ENCODE data around the gene SCGB3A1.

Gene SCGB3A1

DNA sequence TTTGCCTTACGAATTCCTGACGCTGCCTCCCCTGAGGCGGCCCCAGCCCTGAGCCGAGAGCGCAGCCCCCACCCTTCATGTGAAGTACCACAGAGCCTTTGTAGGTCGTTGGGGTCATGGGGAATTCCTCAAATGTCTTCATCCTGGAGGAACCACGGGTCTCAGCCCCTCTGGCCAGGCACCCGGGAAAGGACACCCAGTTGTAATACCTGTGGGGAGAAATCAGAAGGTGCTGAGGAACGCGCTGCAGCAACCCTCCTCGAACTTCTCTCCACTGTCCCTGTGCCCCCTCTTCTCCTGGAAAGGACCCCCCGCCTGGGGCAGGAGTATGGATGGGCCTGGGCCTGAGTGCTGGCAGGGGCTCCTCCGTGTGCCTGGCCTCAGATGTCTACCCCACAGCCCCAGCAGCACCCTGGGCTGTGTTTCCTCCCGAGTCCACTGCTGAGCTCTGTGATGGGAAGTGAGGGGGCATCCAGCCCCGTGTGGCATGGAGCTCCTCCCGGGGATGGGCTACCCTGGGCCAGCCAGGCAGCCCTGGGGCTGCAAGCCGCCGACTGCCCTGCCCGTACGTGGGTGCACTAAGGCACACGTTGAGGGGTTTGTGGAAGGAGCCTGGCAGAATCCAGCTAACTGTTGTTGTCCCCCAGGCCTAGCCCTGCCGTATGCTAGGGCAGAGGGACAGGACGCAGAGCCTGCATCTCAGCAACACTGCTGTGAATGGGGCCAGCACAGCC lies 18.7 kb upstream of the SCGB3A1 start:
- H3K36me3 ChIP-seq (ENCODE audit: control insufficient read depth in 1 of 2, insufficient read depth in 2 of 2, low read length in 2 of 2): no peaks in the 10 kb centered on the region
- no peaks in the 10 kb centered on the region for H3K4me1 ChIP-seq (ENCODE audit: control insufficient read depth in 1 of 2, insufficient read depth in 2 of 2, low read length in 2 of 2)
- H3K27me3 ChIP-seq (ENCODE audit: low read depth, low read length): no peaks in the 10 kb centered on the region
- no peak overlapping the region for H3K4me3 ChIP-seq (ENCODE audit: low read depth in 1 of 2, low read length in 2 of 2)
- H3K27ac ChIP-seq (ENCODE audit: low read length): no peak overlapping the region
- H3K9me3 ChIP-seq (ENCODE audit: control insufficient read depth in 1 of 2, low read length in 2 of 2): no peaks in the 10 kb centered on the region

DNA sequence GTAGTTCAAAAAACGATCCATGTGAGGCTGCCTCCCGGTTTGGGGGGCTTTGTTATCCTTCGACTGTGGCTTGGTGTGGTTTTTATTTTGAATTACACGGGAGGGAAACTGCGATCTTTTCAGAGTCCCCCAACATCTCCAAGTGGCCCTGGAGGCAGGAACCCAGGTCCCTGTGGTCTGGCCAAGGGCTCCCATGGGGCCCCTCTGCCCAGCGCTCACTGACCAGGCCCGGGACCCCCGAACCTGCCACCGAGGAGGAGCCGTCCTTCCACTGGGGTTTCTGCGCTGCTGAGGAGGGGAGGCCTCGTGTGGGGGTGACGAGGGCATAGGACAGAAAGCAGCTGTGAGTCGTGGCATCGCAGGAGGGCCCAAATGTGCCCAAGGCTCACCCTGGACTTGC lies 18.1 kb upstream of the SCGB3A1 start:
- H3K4me3 ChIP-seq (ENCODE audit: low read depth in 1 of 2, low read length in 2 of 2): no peak overlapping the region
- no peaks in the 10 kb centered on the region for H3K4me1 ChIP-seq (ENCODE audit: control insufficient read depth in 1 of 2, insufficient read depth in 2 of 2, low read length in 2 of 2)
- no peaks in the 10 kb centered on the region for H3K36me3 ChIP-seq (ENCODE audit: control insufficient read depth in 1 of 2, insufficient read depth in 2 of 2, low read length in 2 of 2)
- H3K27me3 ChIP-seq (ENCODE audit: low read depth, low read length): no peaks in the 10 kb centered on the region
- H3K27ac ChIP-seq (ENCODE audit: low read length): no peak overlapping the region
- no peaks in the 10 kb centered on the region for H3K9me3 ChIP-seq (ENCODE audit: control insufficient read depth in 1 of 2, low read length in 2 of 2)

DNA sequence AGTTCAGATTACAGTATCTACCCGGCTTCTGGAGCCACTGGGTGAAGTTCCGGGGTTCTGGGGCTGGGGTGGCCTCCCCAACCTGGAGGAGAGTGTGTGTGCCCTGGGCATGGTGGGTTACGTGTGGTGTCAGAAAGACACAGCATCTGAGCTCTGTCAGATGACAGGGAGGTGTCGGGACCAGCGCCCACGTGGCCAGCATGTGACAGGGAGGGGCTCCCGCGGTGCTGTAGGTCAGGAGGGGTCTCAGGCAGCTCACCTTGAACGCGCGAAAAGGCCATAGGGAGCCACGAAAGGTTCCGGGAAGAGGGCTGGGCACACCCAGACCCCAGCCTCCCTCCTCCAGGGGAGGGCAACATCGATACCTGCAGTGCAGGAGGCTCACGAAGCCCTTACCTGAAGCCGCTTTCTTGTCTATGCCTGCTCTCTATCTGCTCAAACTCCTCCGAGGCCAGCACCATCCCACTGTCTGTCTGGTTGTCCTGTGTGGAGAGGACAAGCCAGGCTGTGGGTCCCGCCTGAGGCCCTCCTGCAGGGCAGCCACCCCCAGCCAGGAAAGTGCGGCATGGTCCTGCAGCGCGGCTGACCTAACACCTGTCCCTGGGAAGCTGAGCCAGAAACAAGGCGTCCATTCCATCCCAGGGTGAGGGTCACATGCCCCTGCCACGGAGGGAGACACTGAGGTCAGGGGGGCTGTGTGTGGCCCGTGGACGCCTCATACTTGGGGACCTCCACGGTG lies 17.4 kb upstream of the SCGB3A1 start:
- no peaks in the 10 kb centered on the region for H3K36me3 ChIP-seq (ENCODE audit: control insufficient read depth in 1 of 2, insufficient read depth in 2 of 2, low read length in 2 of 2)
- no peak overlapping the region for H3K27ac ChIP-seq (ENCODE audit: low read length)
- no peaks in the 10 kb centered on the region for H3K27me3 ChIP-seq (ENCODE audit: low read depth, low read length)
- no peaks in the 10 kb centered on the region for H3K4me1 ChIP-seq (ENCODE audit: control insufficient read depth in 1 of 2, insufficient read depth in 2 of 2, low read length in 2 of 2)
- H3K4me3 ChIP-seq (ENCODE audit: low read depth in 1 of 2, low read length in 2 of 2): no peak overlapping the region
- no peaks in the 10 kb centered on the region for H3K9me3 ChIP-seq (ENCODE audit: control insufficient read depth in 1 of 2, low read length in 2 of 2)

DNA sequence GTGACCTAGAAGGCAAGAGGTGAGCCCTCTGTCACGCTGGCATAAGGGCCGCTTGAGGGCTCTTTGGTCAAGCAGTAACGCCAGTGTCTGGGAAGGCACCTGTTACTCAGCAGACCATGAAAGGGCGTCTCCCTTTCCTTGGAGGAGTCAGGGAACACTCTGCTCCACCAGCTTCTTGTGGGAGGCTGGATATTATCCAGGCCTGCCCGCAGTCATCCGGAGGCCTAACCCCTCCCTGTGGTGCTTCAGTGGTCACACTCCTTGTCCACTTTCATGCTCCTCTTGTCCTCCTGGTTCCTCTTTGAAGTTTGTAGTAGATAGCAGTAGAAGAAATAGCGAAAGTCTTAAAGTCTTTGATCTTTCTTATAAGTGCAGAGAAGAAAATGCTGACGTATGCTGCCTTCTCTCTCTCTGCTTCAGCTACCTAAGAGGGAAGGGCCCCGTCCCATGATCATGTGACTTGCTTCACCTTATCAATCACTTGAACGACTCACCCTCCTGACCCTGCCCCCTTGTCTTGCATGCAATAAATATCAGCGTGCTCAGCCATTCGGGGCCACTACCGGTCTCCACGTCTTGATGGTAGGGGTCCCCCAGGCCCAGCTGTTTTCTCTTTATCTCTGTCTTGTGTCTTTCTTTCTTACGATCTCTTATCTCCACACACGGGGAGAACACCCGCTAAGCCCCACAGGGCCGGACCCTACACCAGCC lies 16.7 kb upstream of the SCGB3A1 start:
- H3K27me3 ChIP-seq (ENCODE audit: low read depth, low read length): no peaks in the 10 kb centered on the region
- no peaks in the 10 kb centered on the region for H3K36me3 ChIP-seq (ENCODE audit: control insufficient read depth in 1 of 2, insufficient read depth in 2 of 2, low read length in 2 of 2)
- H3K4me1 ChIP-seq (ENCODE audit: control insufficient read depth in 1 of 2, insufficient read depth in 2 of 2, low read length in 2 of 2): no peaks in the 10 kb centered on the region
- H3K4me3 ChIP-seq (ENCODE audit: low read depth in 1 of 2, low read length in 2 of 2): no peak overlapping the region
- no peak overlapping the region for H3K27ac ChIP-seq (ENCODE audit: low read length)
- H3K9me3 ChIP-seq (ENCODE audit: control insufficient read depth in 1 of 2, low read length in 2 of 2): no peaks in the 10 kb centered on the region

DNA sequence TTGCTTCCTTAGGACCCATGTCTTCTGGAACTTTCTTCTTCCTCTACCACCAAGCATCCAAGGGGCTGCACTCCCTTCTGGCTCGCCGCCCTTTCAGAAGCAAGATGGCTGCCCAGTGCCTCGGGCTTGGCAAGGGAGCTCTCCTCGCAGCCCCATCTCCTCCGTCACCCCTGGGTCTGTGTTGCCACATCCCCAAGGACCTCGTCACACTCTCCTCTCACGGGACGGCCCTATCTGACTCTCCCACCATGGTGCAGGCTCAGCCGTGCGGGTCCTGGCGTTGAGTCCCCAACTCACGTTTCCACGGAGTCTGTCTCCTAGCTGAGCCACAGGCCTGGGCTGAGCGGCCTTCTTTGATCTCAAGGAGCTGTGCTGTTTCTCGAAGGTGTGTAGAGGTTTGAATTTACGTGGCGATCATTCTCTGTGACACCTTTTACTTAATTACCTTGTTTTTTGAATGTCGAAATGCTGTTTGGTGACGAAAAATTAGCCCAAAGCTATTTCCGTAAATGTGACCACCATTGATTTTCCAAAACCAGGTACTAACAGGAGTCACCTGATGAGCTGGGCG lies 15.0 kb upstream of the SCGB3A1 start:
- no peaks in the 10 kb centered on the region for H3K4me1 ChIP-seq (ENCODE audit: control insufficient read depth in 1 of 2, insufficient read depth in 2 of 2, low read length in 2 of 2)
- no peaks in the 10 kb centered on the region for H3K9me3 ChIP-seq (ENCODE audit: control insufficient read depth in 1 of 2, low read length in 2 of 2)
- no peaks in the 10 kb centered on the region for H3K36me3 ChIP-seq (ENCODE audit: control insufficient read depth in 1 of 2, insufficient read depth in 2 of 2, low read length in 2 of 2)
- no peaks in the 10 kb centered on the region for H3K27me3 ChIP-seq (ENCODE audit: low read depth, low read length)
- H3K27ac ChIP-seq (ENCODE audit: low read length): no peak overlapping the region
- H3K4me3 ChIP-seq (ENCODE audit: low read depth in 1 of 2, low read length in 2 of 2): no peak overlapping the region

DNA sequence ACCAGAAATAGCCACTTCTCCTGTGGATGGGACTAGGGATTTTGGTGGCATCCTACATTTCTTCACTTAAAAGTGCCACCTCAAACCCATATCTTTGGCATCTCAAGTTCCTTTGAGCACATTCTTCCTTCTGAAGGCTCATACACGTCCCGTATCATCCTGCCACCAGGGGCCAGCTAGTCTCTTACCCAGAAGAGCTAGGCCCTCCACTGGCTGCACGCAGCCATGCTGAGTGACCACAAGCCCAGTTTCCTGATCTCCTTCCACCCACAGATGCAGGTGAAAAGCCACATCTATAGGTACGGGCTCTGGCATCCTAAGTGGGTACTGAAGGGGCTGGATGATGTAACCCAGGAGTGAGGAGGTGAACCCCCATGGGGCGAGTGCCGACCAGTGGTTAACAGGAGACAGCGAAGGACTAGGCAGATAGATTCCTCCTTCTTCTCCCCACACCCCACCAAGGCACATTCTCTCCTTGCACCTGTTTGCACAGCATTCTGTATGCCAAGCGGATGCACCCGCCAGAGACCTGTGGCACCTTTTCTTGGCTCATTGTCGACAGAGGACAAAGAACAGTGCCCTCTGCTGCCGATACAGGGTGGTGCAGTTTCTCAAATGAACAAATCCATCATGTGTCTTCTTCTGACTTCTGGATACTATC lies 14.4 kb upstream of the SCGB3A1 start:
- Histone ChIP-seq H3K27ac (ENCODE audit: low read length) (no peak overlapping the region), H3K27me3 (ENCODE audit: low read depth, low read length) (no peaks in the 10 kb centered on the region), H3K4me1 (ENCODE audit: control insufficient read depth in 1 of 2, insufficient read depth in 2 of 2, low read length in 2 of 2) (no peaks in the 10 kb centered on the region), H3K36me3 (ENCODE audit: control insufficient read depth in 1 of 2, insufficient read depth in 2 of 2, low read length in 2 of 2) (no peaks in the 10 kb centered on the region), H3K4me3 (ENCODE audit: low read depth in 1 of 2, low read length in 2 of 2) (no peak overlapping the region), H3K9me3 (ENCODE audit: control insufficient read depth in 1 of 2, low read length in 2 of 2) (no peaks in the 10 kb centered on the region)

DNA sequence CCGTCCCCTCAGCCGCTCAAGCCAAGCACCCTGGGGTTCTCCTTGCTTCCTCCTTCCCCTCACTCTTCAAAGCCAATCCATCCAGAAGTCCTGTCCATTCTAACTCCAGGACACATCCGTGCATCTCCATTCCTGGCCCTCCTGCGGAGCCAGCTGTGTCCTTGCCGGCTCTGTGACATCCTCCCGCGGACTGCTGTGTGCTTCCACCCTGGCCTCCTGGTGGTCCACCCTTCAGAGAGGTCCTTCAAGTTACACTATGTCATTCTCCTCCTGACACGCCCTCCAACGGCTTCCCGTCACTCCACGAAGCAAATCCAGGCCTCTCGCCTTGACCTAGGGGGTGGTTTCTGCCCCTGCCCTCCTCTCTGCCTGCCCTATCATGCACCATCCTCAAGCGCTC lies 13.0 kb upstream of the SCGB3A1 start:
- H3K27ac ChIP-seq (ENCODE audit: low read length): no peak overlapping the region
- H3K4me1 ChIP-seq (ENCODE audit: control insufficient read depth in 1 of 2, insufficient read depth in 2 of 2, low read length in 2 of 2): no peaks in the 10 kb centered on the region
- H3K36me3 ChIP-seq (ENCODE audit: control insufficient read depth in 1 of 2, insufficient read depth in 2 of 2, low read length in 2 of 2): no peaks in the 10 kb centered on the region
- no peaks in the 10 kb centered on the region for H3K9me3 ChIP-seq (ENCODE audit: control insufficient read depth in 1 of 2, low read length in 2 of 2)
- no peak overlapping the region for H3K4me3 ChIP-seq (ENCODE audit: low read depth in 1 of 2, low read length in 2 of 2)
- H3K27me3 ChIP-seq (ENCODE audit: low read depth, low read length): no peaks in the 10 kb centered on the region

DNA sequence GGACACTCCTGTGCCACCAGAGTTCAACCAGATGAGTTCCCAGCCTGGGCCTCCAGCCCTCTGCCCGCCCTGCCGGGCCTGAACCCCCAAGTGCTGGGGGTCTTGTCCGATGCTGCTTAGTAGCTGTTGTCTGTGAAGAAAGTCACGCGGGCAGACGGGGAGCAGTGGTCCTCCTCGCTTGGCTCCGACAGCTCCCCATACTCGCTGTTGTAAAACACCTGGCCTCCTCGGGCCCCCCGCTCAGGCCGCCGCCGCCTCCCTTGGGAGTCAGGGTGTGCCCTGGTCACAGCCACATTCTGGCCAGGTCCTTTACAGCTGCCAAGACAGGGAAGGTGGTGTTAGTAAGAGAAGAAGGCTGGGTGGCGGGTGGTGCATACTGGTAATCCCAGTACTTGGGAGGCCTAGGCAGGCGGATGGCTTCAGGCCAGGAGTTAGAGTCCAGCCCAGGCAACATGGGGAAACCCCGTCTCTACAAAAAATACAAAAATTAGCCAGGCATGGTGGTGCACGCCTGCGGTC lies 11.8 kb upstream of the SCGB3A1 start:
- Histone ChIP-seq H3K27ac (ENCODE audit: low read length) (no peak overlapping the region), H3K4me3 (ENCODE audit: low read depth in 1 of 2, low read length in 2 of 2) (no peak overlapping the region), H3K9me3 (ENCODE audit: control insufficient read depth in 1 of 2, low read length in 2 of 2) (no peaks in the 10 kb centered on the region), H3K4me1 (ENCODE audit: control insufficient read depth in 1 of 2, insufficient read depth in 2 of 2, low read length in 2 of 2) (no peaks in the 10 kb centered on the region), H3K36me3 (ENCODE audit: control insufficient read depth in 1 of 2, insufficient read depth in 2 of 2, low read length in 2 of 2) (no peaks in the 10 kb centered on the region), H3K27me3 (ENCODE audit: low read depth, low read length) (no peaks in the 10 kb centered on the region)

DNA sequence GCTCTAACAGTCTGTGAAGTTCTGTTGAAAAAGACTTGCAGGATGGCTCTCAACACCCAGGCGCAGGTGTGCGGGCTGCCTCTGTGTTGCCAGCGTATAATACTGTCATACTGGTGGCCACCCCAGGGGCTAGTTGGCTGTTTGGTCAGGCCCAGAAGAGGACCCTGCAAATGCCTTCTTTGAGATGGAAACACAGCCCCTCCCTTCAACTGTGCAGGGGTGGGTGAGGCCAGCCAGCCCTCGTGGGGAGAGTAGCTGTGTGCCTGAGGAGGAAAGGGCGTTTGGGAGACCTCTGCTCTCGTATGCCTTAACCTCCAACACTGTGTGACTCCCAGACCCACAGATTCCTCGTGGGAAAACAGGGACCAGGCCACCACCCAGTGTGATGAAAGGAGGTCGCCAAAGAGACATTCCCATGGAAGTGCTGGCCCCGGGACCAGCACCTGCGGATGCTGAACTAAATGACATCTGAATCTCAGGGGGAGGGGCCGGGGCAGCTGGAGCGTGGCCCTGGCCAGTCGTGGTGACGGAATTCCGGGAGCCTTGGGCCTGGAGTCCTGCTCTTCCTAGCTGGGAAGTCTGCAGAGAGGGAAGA lies 11.3 kb upstream of the SCGB3A1 start:
- Histone ChIP-seq H3K36me3 (ENCODE audit: control insufficient read depth in 1 of 2, insufficient read depth in 2 of 2, low read length in 2 of 2) (no peaks in the 10 kb centered on the region), H3K4me3 (ENCODE audit: low read depth in 1 of 2, low read length in 2 of 2) (no peak overlapping the region), H3K9me3 (ENCODE audit: control insufficient read depth in 1 of 2, low read length in 2 of 2) (no peaks in the 10 kb centered on the region), H3K27ac (ENCODE audit: low read length) (no peak overlapping the region), H3K4me1 (ENCODE audit: control insufficient read depth in 1 of 2, insufficient read depth in 2 of 2, low read length in 2 of 2) (no peaks in the 10 kb centered on the region), H3K27me3 (ENCODE audit: low read depth, low read length) (no peaks in the 10 kb centered on the region)

DNA sequence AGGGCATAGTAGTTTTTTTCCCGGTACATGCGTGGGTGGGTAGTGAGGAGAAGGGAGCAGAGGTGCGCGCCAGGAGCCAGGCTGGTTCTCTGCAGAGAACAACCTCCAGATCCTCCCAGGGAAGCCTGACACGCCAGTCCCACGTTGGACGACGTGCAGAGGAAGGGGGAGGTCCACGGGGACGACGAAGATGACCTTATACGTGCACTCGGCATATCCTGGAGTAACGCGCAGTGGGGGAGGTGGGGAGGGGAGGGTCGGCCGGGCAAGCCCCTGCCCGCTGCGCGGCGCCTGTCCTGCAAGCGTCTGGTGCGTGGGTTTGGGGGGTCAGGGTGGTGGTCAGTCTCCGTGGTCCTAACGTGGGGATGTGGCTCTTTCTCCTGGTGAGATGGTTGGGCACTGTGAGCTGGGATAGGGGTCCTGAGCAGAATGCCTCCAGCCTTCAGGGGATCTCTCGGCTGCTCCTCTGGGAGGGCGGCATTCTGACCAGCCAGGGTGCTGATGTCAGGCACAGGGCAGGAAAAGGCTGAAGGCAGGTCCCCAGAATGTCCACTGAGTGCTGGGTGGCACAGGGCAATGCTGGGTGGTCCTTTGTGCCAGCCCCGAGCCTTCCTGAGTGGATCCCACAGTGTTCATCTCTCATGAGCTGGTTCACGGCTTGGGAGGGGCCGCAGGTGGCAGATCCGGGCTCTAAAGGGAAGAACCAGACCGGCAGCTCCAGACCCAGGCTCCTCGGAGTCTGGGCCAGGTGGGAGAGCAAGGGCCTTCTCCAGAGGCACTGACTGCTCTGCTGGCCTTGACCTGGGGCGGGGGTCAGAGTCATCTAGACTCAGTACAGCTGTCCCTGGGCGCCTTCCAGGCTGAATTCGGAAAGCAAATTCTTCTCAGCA lies 10.5 kb upstream of the SCGB3A1 start:
- no peak overlapping the region for H3K4me3 ChIP-seq (ENCODE audit: low read depth in 1 of 2, low read length in 2 of 2)
- H3K27ac ChIP-seq (ENCODE audit: low read length): no peak overlapping the region
- H3K27me3 ChIP-seq (ENCODE audit: low read depth, low read length): no peaks in the 10 kb centered on the region
- H3K4me1 ChIP-seq (ENCODE audit: control insufficient read depth in 1 of 2, insufficient read depth in 2 of 2, low read length in 2 of 2): no peaks in the 10 kb centered on the region
- H3K36me3 ChIP-seq (ENCODE audit: control insufficient read depth in 1 of 2, insufficient read depth in 2 of 2, low read length in 2 of 2): no peaks in the 10 kb centered on the region
- H3K9me3 ChIP-seq (ENCODE audit: control insufficient read depth in 1 of 2, low read length in 2 of 2): no peaks in the 10 kb centered on the region
